Adipocyte (in vitro differentiated cells): Measurements from ENCODE around the gene ZNF333.

Experiments used
- DNase-seq: peaks from one replicate; pipeline ENCODE4 v3.0.0-alpha.2; 2015; ENCODE audit warnings: low read depth
- H3K27me3 ChIP-seq: replicated peaks from 2 replicates; pipeline ENCODE4 v1.7.0; 2013; ENCODE audit warnings: mild to moderate bottlenecking, low read length, moderate library complexity; ENCODE audit not compliant: control insufficient read depth, insufficient read depth
- H3K36me3 ChIP-seq: 2 replicates; pipeline ENCODE4 v1.7.0; 2013; ENCODE audit warnings: low read length, mild to moderate bottlenecking, moderate library complexity; ENCODE audit not compliant: control insufficient read depth, insufficient read depth, severe bottlenecking
- H3K4me1 ChIP-seq: 2 replicates; pipeline ENCODE4 v1.7.0; 2013; ENCODE audit warnings: mild to moderate bottlenecking, low read length, moderate library complexity; ENCODE audit not compliant: control insufficient read depth, insufficient read depth
- H3K4me3 ChIP-seq: 2 replicates; pipeline ENCODE4 v1.7.0; 2013; ENCODE audit warnings: mild to moderate bottlenecking, low read length, moderate library complexity
- H3K9ac ChIP-seq: 2 replicates; pipeline ENCODE4 v1.7.0; 2013; ENCODE audit warnings: mild to moderate bottlenecking, low read length, moderate library complexity
- H3K9me3 ChIP-seq: 2 replicates; pipeline ENCODE4 v1.7.0; 2013; ENCODE audit warnings: mild to moderate bottlenecking, low read length, moderate library complexity; ENCODE audit not compliant: control insufficient read depth

ZNF333 gene

DNA sequence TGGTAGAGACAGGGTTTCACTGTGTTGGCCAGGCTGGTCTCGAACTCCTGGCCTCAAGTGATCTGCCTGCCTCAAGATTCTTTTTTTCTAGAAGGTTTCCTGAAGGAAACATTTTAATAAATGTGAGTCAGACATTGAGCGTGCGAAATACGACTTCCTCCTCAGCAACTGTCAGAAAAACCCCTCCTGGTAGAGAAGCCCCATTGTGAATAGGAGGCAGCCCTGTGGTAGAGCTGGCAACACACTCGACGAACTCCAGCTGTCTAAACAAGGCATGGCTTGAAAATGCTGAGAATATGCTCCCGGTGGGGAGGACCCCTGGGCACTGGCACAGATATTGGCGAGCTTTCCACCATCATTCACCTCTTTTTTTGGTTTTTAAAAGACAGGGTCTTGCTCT lies 9.8 kb downstream of the ZNF333 start:
- no peaks in the 10 kb centered on the region for H3K4me1 ChIP-seq
- peaks cover 88% of the 10 kb centered on the region for H3K36me3 ChIP-seq
- no peak overlapping the region for H3K4me3 ChIP-seq
- DNase-seq, result no peak
- no peak overlapping the region for H3K9ac ChIP-seq
- no peaks in the 10 kb centered on the region for H3K27me3 ChIP-seq
- no peaks in the 10 kb centered on the region for H3K9me3 ChIP-seq

DNA sequence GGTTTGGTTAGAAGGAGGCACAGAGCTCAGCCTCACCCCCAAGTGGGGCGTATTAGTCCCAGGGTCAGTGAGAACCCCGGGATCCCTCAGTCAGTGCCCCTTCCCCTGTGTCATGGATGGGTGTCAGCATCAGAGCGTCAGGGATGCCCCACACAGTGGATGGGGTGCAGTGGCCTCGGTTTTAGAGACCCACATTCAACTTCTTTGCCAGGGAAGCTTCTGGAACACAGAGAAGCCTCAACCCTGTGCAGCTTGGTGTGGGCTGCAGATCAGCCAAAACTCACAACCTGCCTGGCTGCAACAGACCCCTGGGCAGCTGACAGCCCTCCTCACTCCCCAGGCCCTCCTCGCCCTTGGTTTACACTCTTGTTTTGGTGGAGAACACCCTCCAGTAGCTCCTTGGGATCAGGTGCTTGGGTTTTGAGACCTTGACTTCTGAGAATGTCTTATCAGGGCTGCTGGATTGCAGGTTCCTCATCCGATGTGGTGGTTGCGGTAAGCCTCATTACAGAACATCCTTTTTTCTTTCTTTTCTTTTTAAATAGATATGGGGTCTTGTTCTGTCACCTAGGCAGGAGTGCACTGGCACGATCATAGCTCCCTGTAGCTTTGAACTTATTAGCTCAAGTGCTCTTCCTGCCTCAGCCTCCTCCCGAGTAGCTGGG lies 11.0 kb downstream of the ZNF333 start:
- no peaks in the 10 kb centered on the region for H3K9me3 ChIP-seq
- no peaks in the 10 kb centered on the region for H3K4me1 ChIP-seq
- no peak for DNase-seq
- H3K27me3 ChIP-seq, result no peaks in the 10 kb centered on the region
- H3K9ac ChIP-seq, result no peak overlapping the region
- H3K4me3 ChIP-seq, result no peak overlapping the region
- peaks cover 88% of the 10 kb centered on the region for H3K36me3 ChIP-seq

GRCh38 chr19:14703833-14704232 lies 14.0 kb downstream of the ZNF333 start:
- Histone ChIP-seq H3K9me3 (no peaks in the 10 kb centered on the region), H3K4me3 (no peak overlapping the region), H3K9ac (no peak overlapping the region), H3K4me1 (no peaks in the 10 kb centered on the region), H3K27me3 (no peaks in the 10 kb centered on the region), H3K36me3 (peaks cover 89% of the 10 kb centered on the region)
- no peak for DNase-seq

DNA sequence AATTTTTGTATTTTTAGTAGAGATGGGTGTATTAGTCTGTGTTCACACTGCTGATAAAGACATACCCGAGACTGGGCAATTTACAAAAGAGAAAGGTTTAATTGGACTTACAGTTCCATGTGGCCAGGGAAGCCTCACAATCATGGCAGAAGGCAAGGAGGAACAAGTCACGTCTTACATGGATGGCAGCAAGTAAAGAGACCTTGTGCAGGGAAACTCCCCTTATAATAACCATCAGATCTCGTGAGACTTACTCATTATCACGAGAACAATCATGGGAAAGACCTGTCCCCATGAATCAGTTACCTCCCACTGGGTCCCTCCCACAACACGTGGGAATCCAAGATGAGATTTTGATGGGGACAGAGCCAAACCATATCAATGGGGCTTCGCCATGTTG lies 14.6 kb downstream of the ZNF333 start:
- Histone ChIP-seq H3K9me3 (no peaks in the 10 kb centered on the region), H3K4me1 (no peaks in the 10 kb centered on the region), H3K9ac (no peak overlapping the region), H3K4me3 (no peak overlapping the region), H3K27me3 (no peaks in the 10 kb centered on the region), H3K36me3 (peaks cover 89% of the 10 kb centered on the region)
- DNase-seq, result no peak

DNA sequence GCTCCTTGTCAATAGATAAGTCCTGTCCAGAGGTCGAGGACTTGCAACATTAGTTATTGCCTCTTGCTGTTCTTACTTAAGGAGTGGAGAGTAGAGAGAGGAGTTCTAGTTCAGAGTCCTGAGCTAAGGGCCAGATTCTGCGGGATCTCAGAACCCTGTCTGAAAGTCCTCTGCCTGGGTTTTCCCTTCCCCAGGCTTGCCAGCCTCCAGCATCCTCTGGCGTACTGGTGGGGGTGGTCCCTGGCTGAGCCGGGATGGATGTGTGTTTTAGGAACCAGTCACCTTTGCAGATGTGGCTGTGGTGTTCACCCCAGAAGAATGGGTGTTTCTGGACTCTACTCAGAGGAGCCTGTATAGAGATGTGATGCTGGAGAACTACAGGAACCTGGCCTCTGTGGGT lies 26.0 kb downstream of the ZNF333 start:
- Histone ChIP-seq H3K36me3 (peaks cover 95% of the 10 kb centered on the region), H3K4me1 (no peaks in the 10 kb centered on the region), H3K27me3 (no peaks in the 10 kb centered on the region), H3K9me3 (peaks cover 75% of the 10 kb centered on the region), H3K9ac (no peak overlapping the region), H3K4me3 (no peak overlapping the region)
- no peak for DNase-seq

DNA sequence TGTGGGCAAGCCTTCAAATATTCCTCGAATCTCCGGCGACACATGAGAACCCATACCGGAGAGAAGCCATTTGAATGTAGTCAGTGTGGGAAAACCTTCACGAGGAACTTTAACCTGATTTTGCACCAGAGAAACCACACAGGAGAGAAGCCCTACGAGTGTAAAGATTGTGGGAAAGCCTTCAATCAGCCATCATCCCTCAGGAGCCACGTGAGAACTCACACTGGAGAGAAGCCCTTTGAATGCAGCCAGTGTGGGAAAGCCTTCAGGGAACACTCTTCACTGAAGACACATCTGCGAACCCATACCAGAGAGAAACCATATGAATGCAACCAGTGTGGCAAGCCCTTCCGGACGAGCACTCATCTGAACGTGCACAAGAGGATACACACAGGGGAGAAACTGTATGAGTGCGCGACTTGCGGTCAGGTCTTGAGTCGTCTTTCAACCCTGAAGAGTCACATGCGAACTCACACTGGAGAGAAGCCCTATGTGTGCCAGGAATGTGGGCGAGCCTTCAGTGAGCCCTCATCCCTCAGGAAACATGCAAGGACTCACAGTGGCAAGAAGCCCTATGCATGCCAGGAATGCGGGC lies 28.8 kb downstream of the ZNF333 start:
- Histone ChIP-seq H3K36me3 (peaks cover 94% of the 10 kb centered on the region), H3K9me3 (peaks cover 97% of the 10 kb centered on the region), H3K27me3 (no peaks in the 10 kb centered on the region), H3K4me3 (peak overlapping the region; percentile 71), H3K4me1 (no peaks in the 10 kb centered on the region), H3K9ac (no peak overlapping the region)
- no peak for DNase-seq

GRCh38 chr19:14719162-14719561 lies 29.3 kb downstream of the ZNF333 start:
- Histone ChIP-seq H3K36me3 (peaks cover 96% of the 10 kb centered on the region), H3K4me1 (no peaks in the 10 kb centered on the region), H3K9ac (no peak overlapping the region), H3K9me3 (peaks cover 97% of the 10 kb centered on the region), H3K4me3 (peak overlapping the region; percentile 71), H3K27me3 (no peaks in the 10 kb centered on the region)
- DNase-seq, result no peak

DNA sequence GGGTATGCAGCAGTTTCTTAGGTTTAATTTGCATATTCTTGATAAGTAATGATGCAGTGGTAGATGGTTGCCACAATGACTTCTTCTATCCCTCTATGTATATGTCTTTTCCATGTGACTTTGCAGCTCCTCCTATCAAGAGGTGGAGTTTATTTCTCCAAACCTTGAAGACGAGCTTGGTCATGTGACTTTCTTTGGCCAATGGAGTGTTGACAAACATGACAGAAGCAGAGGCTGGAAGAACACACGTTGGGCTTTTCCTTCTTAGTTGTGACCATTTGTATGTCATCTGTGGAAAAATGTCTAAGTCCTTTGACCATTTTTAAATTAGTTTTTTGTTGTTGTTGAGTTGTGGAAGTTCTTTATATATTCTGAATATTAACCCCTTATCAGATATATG lies 32.3 kb downstream of the ZNF333 start:
- Histone ChIP-seq H3K4me1 (no peaks in the 10 kb centered on the region), H3K36me3 (peaks cover 68% of the 10 kb centered on the region), H3K9ac (no peak overlapping the region), H3K27me3 (no peaks in the 10 kb centered on the region), H3K4me3 (peak overlapping the region; percentile 71), H3K9me3 (peaks cover 88% of the 10 kb centered on the region)
- DNase-seq, result no peak

DNA sequence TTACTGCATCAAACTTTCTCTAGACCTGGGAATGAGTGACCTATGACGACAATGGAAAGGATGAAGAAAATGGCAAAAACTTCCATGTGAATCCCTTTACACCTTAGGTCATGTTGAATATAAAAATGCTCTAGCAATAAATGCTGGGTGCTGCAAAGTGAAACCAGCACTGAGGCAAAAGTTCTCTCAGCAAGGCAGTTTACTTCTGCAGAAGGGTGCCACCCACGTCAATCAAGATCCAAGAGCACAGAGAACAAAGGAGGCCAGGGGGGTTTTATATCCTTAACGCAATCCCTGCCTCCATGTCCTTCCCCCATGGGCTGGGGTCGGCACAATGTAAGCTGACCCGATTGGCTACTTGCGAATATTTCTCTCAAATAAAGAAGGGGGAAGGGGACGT lies 38.7 kb downstream of the ZNF333 start:
- Histone ChIP-seq H3K9ac (no peak overlapping the region), H3K4me3 (no peak overlapping the region), H3K4me1 (no peaks in the 10 kb centered on the region), H3K9me3 (peaks cover 42% of the 10 kb centered on the region), H3K36me3 (peaks cover 8% of the 10 kb centered on the region), H3K27me3 (no peaks in the 10 kb centered on the region)
- DNase-seq, result no peak

GRCh38 chr19:14731200-14731599 lies 41.4 kb downstream of the ZNF333 start:
- Histone ChIP-seq H3K4me1 (no peaks in the 10 kb centered on the region), H3K9me3 (peaks cover 20% of the 10 kb centered on the region)

GRCh38 chr19:14732510-14732909 lies 42.7 kb downstream of the ZNF333 start:
- DNase-seq, result no peak
- no peaks in the 10 kb centered on the region for H3K27me3 ChIP-seq
- H3K36me3 ChIP-seq, result no peaks in the 10 kb centered on the region
- peaks cover 15% of the 10 kb centered on the region for H3K9me3 ChIP-seq
- no peak overlapping the region for H3K4me3 ChIP-seq
- no peak overlapping the region for H3K9ac ChIP-seq
- H3K4me1 ChIP-seq, result no peaks in the 10 kb centered on the region

More at GRCh38 chr19:14731200-14731599, 41.4 kb downstream of the ZNF333 start:
- no peak overlapping the region for H3K4me3 ChIP-seq
- DNase-seq, result no peak
- H3K9ac ChIP-seq, result no peak overlapping the region
- H3K27me3 ChIP-seq, result no peaks in the 10 kb centered on the region
- H3K36me3 ChIP-seq, result no peaks in the 10 kb centered on the region

- no peaks in the 10 kb centered on the region for H3K36me3 ChIP-seq
- H3K4me1 ChIP-seq, result no peaks in the 10 kb centered on the region
- H3K4me3 ChIP-seq, result no peak overlapping the region
- no peak for DNase-seq
- H3K9ac ChIP-seq, result no peak overlapping the region
- H3K27me3 ChIP-seq, result no peaks in the 10 kb centered on the region
- peaks cover 8% of the 10 kb centered on the region for H3K9me3 ChIP-seq
Observed at GRCh38 chr19:14733574-14733973, 43.7 kb downstream of the ZNF333 start.
